Adrenal gland (tissue), 12 donors: ENCODE measurements around the gene STK17B. TPM values are rescaled to one million over a fixed set of nuclear protein-coding genes. Genes with fewer than 3 reads are reported as not detected.

Experiments used
- DNase-seq, 7 donors: peaks; one replicate each; pipeline ENCODE4 v3.0.0-alpha.2; 2019 to 2020
- H3K27ac ChIP-seq, 5 donors: fragments of 200-600 bp; sonication (generic) in 4 of 5; 1 replicate in 3 of 5; 2 replicates in 2 of 5; pipeline versions ENCODE4 v1.5.1 to v1.8.0; 2016 to 2020; ENCODE audit warnings: mild to moderate bottlenecking in 1 of 5
- H3K27me3 ChIP-seq: fragments of 200-600 bp; 2 replicates; pipeline ENCODE4 v1.8.0; 2021
- H3K36me3 ChIP-seq, 2 donors: fragments of 200-600 bp; replicated peaks in 1 of 2; 1 replicate in 1 of 2; 2 replicates in 1 of 2; pipeline versions ENCODE4 v1.5.1 to v1.8.0; 2018 to 2022
- H3K4me1 ChIP-seq, 2 donors: fragments of 200-600 bp; replicated peaks in 1 of 2; 1 replicate in 1 of 2; 2 replicates in 1 of 2; pipeline versions ENCODE4 v1.5.1 to v1.8.0; 2018 to 2021
- H3K4me3 ChIP-seq, 4 donors: fragments of 200-600 bp; sonication (generic) in 3 of 4; one replicate each; pipeline ENCODE4 v1.5.1; 2016 to 2018
- H3K9me3 ChIP-seq, 3 donors: fragments of 200-600 bp; sonication (generic) in 1 of 3; replicated peaks in 1 of 3; 1 replicate in 2 of 3; 2 replicates in 1 of 3; pipeline versions ENCODE4 v1.5.1 to v1.8.0; 2016 to 2021
- CTCF ChIP-seq, 6 experiments: fragments of 450-650 bp in 4 of 6; fragments of 200-600 bp in 2 of 6; sonication (generic) in 1 of 6; IDR thresholded peaks; 1 replicate in 5 of 6; 2 replicates in 1 of 6; pipeline versions ENCODE4 v1.5.1 to v1.8.0; 2016 to 2021; ENCODE audit warnings: antibody characterized with exemption in 6 of 6, mild to moderate bottlenecking in 2 of 6, moderate library complexity in 1 of 6
- POLR2A ChIP-seq, 2 donors: fragments of 450-650 bp; IDR thresholded peaks; one replicate each; pipeline ENCODE4 v1.6.1; 2017; ENCODE audit warnings: antibody characterized with exemption in 2 of 2, mild to moderate bottlenecking in 2 of 2, moderate library complexity in 1 of 2
- WGBS, 4 donors: extraction: QIAGEN DNeasy Blood & Tissue Kit in 2 of 4; methylation state at CpG; one replicate each; pipeline versions ENCODE4 v1.1.5 to v1.1.7; 2013 to 2017; 5-methylcytosine and 5-hydroxymethylcytosine counted together
- intact Hi-C, 2 donors: fragments of 100-400 bp; cut with DNase I; formaldehyde crosslinking; loops; one replicate each; pipeline versions ENCODE4 v1.14.1 to v1.15.0; 2022 to 2023
- polyA plus RNA-seq, 3 donors: library from polyadenylated mRNA; stranded (reverse); fragments of 200-250 nt in 2 of 3; fragments of 350-450 nt in 1 of 3; fragmentation: Illumina TruSeq in 1 of 3; extraction: RNeasy Lipid Tissue Mini Kit (QIAGEN cat#74804) in 1 of 3; gene quantifications; one replicate each; pipeline ENCODE4 v1.2.3, GENCODE V29; 2013 to 2014
- total RNA-seq, 9 donors: library from RNA; depleted of rRNA in 4 of 9; stranded (reverse); fragments of >200 nt in 4 of 9; fragments of 120-200 nt in 1 of 9; fragmentation: NEBNext Ultra II Directional in 1 of 9; extraction: Animal tissue kit (Norgen Biotek cat#: 25700) in 1 of 9; gene quantifications; one replicate each; pipeline versions ENCODE4 v1.1.0 to v1.2.4, GENCODE V29; 2013 to 2023
- donor health status: healthy with polysubstance abuse.
- donor health status: Bipolar disorder and iron deficiency.
- donor health status: DM: yes; HTN: yes; CAD: no.
- donor health status: DM: no; HTN: no; CAD: no.
- donor health status: DM: no; HTN: no; CAD: no.
- donor health status: DM: yes; HTN: yes; CAD: no.

STK17B gene
- total and polyA plus RNA-seq, 12 donors = 3.6 to 35.0 (median 15.5) TPM

GRCh38 chr2:196184921-196185320, 13.5 kb upstream of the STK17B start:
- intact Hi-C loops = no loop called here
- 86 to 96% (median 93%) methylated on average over 3 of the region's 3 CpGs for WGBS, 4 donors
- H3K27me3 ChIP-seq = no peaks in the 10 kb centered on the region
- H3K4me1 ChIP-seq = no peaks in the 10 kb centered on the region
- no peak for DNase-seq
- no peak overlapping the region for H3K4me3 ChIP-seq
- H3K36me3 ChIP-seq = no peaks in the 10 kb centered on the region
- TF ChIP-seq POLR2A (IDR thresholded peaks at IDR 0.05) (no peak), CTCF (IDR thresholded peaks at IDR 0.05) (no peak)
- H3K27ac ChIP-seq = no peak overlapping the region
- no peaks in the 10 kb centered on the region for H3K9me3 ChIP-seq

DNA sequence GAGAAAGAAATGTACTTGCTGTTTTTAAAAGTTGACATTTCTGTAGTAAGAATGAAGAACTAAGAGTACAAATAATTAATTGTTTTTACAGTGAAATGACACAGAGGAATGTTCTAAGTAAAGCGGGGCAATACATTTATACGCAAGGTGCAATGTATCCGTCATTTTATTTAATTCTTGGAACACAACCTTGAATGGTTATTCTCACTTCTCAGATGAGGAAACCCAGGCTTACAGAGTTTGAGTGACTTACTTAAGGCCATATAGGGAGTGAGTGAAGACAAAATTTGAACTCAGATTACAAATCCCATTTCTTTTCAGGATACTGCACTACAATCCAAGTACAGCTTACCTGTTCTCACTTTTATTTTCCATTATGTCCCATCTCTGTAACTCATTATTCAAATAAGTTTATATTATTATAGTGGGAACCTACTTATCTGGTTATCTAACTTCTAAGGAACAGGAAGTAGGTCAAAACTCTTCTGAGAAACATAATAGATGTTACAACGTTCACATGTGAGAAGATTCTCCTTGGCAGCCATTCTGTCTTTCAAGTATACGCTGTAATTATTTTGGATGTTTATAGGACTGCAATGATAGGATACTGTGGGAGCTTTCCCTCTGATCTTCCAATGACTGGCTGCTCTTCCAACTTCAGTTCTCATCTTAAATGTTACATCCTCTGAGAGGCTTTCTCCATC, 12.3 kb upstream of the STK17B start:
- intact Hi-C loops = no loop called here
- no peak for DNase-seq
- no peaks in the 10 kb centered on the region for H3K4me1 ChIP-seq
- no peak overlapping the region for H3K4me3 ChIP-seq
- H3K36me3 ChIP-seq = no peaks in the 10 kb centered on the region
- TF ChIP-seq CTCF (IDR thresholded peaks at IDR 0.05) (no peak), POLR2A (IDR thresholded peaks at IDR 0.05) (no peak)
- H3K9me3 ChIP-seq = no peaks in the 10 kb centered on the region
- no peak overlapping the region for H3K27ac ChIP-seq
- H3K27me3 ChIP-seq = no peaks in the 10 kb centered on the region
- 73 to 85% (median 77%) methylated on average over 5 of the region's 5 CpGs for WGBS, 4 donors

GRCh38 chr2:196183172-196183473, 11.7 kb upstream of the STK17B start:
- no peak for TF ChIP-seq POLR2A (IDR thresholded peaks at IDR 0.05)
- no peaks in the 10 kb centered on the region for H3K36me3 ChIP-seq
- H3K27me3 ChIP-seq = no peaks in the 10 kb centered on the region
- no peak for DNase-seq
- intact Hi-C loops = no loop called here
- H3K4me1 ChIP-seq = no peaks in the 10 kb centered on the region
- H3K9me3 ChIP-seq = no peaks in the 10 kb centered on the region
- H3K27ac ChIP-seq = no peak overlapping the region
- 66 to 95% (median 92%) methylated on average over 2 to 3 of the region's 3 CpGs for WGBS, 4 donors
- H3K4me3 ChIP-seq = no peak overlapping the region

DNA sequence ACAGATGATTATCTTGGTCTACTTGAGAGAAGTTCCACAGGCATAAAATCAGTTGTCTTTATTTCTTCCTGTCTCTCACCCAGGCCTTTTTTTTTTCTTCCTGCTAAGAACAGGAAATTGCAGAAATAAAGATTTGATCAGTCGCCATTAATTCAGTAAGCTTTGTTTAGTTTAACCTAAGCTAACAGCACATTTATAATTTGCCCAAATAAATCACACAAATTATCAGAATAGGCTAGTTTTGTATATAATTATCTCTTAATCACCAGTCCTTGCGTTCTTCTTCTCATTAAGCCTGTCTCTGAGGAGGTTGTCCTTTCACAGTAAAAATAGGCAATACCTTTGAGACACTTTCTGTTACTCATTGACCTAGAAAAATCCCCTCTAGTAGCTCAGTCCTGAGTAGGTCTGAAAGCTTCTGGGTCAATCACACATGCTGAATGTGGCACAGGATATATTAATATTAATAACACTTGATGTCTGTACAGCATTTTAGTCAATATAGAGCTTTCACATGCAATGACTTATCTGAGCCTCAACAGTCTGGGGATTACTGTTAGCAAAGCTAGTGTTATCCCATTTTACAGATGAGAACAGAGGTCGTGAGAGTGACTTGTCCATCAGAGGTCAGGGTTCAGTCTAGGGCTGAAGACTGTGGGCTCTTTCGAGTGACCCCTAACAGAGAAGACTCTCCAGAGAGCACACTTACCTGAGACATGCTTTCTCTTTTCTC, 11.2 kb upstream of the STK17B start:
- Histone ChIP-seq H3K4me1 (no peaks in the 10 kb centered on the region), H3K9me3 (no peaks in the 10 kb centered on the region), H3K36me3 (no peaks in the 10 kb centered on the region), H3K4me3 (no peak overlapping the region), H3K27me3 (no peaks in the 10 kb centered on the region), H3K27ac (no peak overlapping the region)
- no peak for TF ChIP-seq CTCF (IDR thresholded peaks at IDR 0.05)
- no peak for TF ChIP-seq POLR2A (IDR thresholded peaks at IDR 0.05)
- 71 to 78% (median 78%) methylated on average over 4 of the region's 4 CpGs for WGBS, 4 donors
- no peak for DNase-seq
- intact Hi-C loops = no loop called here

GRCh38 chr2:196181484-196181883, 10.1 kb upstream of the STK17B start:
- WGBS, 4 donors = 81 to 90% (median 89%) methylated on average over 3 of the region's 3 CpGs
- Histone ChIP-seq H3K27ac (no peak overlapping the region), H3K9me3 (no peaks in the 10 kb centered on the region), H3K36me3 (no peaks in the 10 kb centered on the region), H3K4me1 (no peaks in the 10 kb centered on the region), H3K27me3 (no peaks in the 10 kb centered on the region), H3K4me3 (no peak overlapping the region)
- intact Hi-C loops = no loop called here
- no peak for TF ChIP-seq CTCF (IDR thresholded peaks at IDR 0.05)
- TF ChIP-seq POLR2A (IDR thresholded peaks at IDR 0.05) = no peak
- no peak for DNase-seq
